GM21576 (cell line): ENCODE data around the gene NLGN1.

Experiments used
- ATAC-seq: cut with Tn5 transposase; IDR thresholded peaks from one replicate; pipeline ENCODE4 v1.9.1; 2021; ENCODE audit warnings: mild to moderate bottlenecking, moderate library complexity; ENCODE audit not compliant: unreplicated experiment

NLGN1 gene

DNA sequence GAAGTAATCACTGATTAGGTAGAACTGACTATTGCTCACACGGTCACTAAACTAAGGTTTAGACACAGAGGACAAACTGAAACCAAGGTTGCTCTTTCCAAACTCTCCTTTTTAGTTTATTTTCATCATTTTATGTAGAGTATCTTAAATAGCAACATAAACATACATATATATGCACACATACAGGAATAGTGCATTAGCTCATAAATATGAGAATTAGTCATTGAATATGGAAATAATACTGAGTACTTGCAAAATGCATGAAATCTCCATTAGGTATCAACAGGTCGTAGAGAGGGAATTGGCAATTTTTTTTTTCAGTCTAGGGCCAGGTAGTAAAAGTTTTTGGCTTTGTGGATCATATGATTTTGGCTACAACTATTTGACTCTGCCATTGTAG is 557.1 kb downstream of the NLGN1 start:
- no peak for ATAC-seq

DNA sequence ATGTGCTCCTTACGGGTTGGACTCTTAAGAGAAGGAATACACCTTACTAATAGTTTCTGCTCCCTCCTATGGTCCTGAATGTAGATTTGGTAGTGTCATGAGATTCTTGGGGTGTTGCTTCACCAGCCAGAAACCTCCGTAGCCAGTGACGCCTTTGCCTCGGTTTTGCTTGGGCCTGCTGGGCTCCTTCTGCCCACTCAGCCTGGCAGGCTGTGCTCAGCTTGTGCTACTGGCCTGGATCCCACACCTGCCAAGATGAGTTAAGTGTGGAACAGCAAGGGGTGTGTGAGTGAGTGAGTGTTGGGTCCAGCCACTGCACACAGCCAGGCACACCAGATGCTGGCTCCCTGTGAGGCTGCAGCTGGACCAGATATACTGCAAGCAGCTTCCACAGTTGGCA is 560.1 kb downstream of the NLGN1 start:
- ATAC-seq = no peak

DNA sequence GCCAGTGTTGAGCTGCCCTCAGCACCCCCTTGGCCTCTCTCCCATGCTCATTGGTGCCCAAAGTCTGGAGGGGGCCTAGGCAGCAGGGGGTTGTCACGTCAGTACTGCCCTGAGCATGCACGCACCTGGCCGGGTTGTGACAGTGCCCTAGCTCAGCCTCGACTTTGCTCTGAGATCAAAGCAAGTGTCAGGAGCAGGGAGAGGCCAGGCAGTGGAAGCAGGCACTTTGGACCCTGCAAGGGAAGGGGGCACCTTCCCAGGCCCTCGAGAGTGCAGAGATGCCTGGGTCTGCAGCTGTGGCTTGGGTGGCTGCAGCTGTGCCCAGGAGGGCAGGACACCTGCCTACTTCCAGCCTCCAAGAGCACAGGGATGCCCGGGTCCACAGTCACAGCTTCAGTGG is 561.3 kb downstream of the NLGN1 start:
- ATAC-seq = no peak

DNA sequence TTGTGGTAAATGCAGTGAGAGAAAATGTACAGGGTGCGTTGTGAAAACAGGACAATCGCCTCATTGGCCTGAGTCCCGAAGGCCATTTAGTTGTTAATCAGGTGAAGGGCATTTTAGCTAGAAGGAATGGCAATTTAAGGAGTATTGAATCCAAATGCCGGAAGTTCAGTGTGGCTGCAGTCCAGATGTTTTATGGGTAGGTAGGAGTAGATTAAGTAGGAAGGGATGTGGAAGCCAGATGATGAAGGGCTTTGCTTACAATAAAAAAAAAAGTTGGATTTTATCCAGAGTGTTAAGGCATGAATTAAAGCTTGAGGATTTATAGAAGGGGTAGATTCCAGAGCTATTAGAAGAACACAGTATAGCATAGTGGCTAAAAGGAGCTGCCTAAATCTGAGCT is 572.7 kb downstream of the NLGN1 start:
- no peak for ATAC-seq

DNA sequence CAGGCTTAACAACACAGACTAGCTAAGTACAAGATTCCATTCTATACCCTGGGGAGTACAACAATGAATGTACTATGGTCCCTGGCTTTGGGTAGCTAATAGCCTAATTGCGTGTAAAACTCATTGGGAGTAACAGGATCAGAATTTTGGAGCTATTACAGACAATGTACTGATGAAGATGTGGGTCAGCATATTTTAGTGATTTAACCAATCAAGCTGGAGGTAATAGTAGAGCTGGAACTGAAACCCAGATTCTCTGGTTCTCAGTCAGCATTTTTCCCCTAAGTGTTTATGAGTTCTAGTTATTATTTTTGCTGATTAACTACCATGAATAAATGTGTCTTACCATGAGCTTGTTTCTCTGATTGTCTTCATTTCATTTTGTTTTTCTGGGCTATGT is 578.7 kb downstream of the NLGN1 start:
- ATAC-seq = no peak

DNA sequence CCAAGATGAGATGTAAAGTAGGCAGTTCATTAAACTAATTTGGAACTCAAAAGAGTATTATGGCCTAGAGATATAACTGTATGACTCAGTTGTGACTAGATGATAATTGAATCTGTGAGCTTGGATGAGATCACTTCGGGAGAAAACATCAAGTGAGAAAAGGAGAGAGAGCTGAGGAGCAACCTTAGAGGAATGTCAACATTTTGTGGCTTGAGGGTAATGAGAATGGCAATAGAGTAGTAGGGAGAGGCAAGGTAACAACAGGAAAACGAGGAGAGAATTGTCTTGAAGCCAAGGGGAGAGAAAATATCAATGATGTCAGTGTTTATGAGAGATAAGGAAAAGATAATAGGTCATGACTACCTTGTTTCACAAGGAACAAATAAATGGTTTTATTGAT is 580.2 kb downstream of the NLGN1 start:
- ATAC-seq = no peak

DNA sequence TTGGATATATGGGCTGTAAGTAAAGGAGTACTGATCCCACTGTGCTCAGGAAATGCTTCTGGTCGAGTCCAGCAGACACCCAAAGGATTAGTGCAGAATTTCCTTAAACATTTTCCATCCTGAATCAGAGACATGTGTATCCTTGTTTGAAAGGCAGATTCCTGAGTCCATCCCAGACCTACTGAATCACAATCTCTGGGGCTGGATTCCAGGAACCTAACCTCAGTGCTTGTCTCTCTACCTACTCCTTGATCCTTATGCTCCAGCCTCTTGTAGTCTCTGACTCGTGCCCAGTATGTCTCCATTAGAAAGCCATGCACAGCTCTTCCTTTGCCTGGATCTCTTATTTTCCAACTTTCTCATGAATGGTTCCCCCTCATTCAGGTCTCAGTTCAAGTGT is 585.8 kb downstream of the NLGN1 start:
- ATAC-seq = no peak

DNA sequence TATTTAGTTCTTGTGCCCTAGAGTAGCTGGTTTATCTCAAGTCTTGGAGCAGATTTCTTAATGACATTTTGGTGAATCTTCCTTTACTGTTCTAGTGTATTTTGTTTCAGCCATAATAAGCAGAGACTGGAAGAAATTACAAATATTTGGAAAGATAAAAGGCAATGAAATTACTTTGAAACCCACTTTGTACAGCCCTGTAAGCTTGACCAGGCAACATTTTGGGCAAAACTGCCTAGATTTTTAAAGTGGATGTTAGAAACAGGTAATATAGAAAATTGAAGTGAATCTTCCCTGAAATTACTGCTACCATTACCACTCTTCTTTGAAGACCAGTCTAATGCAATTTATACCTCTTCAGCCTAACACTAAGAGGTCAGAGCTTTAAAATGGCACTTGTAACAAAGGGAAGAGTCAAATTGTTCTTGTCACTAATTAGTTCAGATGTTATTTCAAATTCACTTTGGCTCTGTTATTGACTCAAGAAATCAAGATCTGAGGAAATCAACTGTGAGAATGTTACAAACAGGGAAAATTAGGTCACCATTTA is 589.4 kb downstream of the NLGN1 start:
- ATAC-seq = no peak

DNA sequence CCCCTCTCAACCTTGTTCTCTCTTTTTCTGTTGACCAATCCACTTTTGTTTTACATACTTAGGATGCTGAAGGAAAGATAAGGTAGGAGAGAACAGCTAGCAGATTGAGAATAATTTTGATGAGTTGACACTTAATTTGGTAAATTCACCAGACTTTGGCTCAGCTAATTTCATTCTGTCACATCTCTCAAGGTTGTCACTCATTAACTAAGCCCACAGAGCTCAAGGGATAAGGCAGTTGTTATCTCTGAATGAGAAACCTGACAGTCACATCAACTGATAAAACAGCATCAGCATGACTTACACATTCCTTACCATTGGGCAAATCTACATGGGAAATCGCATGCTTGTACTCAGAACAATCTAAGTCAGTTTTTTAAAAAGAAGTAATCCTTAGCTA is 591.4 kb downstream of the NLGN1 start:
- ATAC-seq = no peak

DNA sequence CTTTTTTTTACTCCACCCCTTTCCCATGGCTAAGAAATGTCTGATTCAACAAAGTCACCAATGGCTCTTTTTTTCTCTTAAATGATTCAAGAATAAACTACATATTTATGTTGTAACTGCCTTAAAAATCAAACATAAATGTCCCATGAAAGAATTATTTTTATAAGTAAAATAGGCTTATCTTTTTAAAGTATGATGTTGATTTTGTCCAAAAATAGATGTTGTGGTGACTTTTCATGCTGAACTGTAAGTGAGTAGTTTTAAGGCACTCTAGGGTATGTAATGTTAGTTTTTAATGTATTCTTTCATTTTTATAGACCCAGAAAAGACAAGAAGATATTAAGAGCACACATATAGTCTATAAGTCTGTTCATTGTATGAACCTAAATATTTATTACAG is 594.9 kb downstream of the NLGN1 start:
- no peak for ATAC-seq

DNA sequence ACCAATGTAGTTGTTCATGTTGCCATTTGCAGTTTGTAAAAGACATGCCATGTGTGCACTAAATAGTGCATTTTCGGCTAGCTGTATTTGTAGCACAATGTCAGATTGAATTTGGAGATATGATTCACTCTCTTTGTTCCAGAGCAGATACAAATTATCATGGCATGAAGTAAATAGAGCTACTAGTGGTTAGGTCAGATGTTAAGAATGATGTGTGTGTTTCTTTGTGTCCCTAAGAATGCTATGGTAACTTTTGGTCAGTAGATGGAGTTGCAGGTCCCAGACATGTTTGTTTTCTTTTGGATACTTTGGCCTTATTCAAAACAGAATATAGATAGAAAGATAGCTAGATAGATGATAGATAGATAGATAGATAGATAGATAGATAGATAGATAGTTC is 595.8 kb downstream of the NLGN1 start:
- no peak for ATAC-seq

DNA sequence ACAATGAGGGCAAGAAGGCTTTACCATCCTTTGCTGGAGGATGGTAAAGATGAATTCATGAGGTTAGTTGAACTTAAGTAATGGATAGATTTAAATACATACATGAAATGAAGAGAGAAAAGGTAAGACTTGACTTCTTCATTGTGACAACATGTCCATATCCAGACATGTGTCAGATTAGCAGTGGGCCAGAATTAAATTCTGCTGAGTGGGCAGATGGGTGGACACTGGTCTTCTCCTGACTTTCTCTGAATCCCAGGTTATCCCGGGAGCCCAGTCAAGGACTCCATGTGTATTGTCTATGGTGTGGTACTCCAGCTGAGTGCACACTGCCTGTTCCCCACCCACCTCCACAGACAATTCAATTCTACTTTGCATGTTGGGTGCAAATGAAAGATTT is 603.1 kb downstream of the NLGN1 start:
- no peak for ATAC-seq

DNA sequence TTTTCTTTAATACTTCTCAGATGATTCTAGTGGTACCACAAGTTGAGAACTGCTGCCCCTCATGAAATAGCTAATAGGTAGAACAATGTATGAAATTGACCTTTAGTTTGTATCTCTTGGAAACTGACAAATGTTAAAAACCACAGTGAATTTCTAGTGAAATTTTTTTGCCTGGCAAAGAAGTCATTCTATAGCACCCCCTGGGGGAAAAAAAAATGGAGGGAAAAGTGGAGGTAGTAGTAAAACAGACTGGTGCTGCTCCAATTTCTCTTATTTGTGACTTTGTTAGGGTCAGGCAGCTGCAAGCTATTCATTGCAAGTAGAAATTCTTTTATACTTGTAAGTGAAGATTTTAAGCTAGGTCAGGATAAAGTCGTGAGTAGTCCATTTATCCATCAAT is 605.0 kb downstream of the NLGN1 start:
- ATAC-seq = no peak

DNA sequence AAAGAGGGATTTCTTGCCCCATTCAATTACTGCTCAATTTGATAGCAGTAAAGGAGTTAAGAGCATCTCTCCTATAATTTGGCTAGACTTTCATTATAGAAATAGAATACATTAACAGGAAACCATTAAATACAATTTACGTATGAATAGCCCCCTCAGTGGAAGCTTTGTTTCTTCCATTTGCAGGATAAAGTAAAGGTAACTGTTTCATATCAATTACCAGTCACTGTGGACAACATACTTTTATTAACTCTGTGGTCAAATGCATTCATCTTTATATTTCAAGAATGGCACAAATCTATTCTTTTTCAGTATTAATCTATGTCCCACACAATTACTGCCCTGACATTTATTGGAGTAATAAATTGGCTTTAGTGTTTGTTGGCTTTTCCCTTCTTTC is 613.4 kb downstream of the NLGN1 start:
- no peak for ATAC-seq

DNA sequence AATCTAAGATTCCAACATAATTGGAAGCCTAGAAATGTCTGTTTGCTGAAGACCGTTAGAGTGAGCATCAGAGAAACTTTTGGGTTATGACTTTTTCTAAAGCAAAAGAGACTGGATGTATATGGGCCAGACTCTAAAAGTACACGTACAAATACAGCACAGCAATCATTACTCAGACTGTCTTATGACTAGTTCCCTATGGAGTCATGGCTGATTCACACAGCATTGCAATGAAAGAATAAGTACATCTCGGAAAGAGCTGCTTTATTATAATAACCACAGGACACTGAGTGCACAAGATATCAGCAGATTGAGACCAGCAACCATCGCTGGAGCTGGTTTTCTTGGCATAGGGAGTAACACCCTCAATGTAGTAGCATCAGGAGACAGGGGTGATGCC is 618.6 kb downstream of the NLGN1 start:
- ATAC-seq = no peak

DNA sequence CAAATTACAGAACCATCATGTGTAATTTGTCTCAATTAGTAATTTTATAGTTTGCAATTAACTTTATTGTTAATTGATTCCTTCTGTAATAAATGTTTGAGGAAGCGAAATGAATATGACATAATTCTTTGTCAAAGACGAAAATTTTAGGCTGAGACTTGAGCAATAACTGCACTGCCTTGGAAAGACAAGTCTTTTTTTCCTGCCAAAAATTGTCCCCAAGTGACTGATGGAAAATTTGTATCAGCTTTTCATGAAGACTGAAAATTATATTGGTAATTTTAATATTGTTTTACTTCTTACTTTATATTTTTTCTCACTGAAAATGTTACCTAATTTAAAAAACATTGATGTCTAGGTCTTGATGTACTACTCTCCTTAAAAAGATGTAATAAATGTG is 622.6 kb downstream of the NLGN1 start:
- ATAC-seq = no peak

DNA sequence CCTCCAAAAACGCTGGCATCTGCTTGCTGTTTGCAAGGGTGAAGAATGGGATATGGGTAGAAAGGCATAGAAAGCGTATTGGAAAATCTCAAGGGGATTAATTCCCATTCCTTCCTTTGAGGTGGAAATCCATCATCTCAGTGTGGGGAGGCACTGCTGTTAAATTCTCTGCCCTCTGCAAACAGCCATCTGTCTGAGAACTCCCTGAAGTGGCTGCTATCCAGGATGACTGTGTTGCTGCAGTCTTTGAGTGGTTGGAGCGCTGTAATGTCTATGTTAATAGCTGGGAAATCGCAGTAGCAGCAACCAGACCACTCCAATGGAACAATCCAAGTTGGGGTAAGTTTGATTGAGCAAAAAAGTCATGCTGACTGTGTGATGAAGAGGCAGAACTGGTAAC is 625.9 kb downstream of the NLGN1 start:
- ATAC-seq = no peak

DNA sequence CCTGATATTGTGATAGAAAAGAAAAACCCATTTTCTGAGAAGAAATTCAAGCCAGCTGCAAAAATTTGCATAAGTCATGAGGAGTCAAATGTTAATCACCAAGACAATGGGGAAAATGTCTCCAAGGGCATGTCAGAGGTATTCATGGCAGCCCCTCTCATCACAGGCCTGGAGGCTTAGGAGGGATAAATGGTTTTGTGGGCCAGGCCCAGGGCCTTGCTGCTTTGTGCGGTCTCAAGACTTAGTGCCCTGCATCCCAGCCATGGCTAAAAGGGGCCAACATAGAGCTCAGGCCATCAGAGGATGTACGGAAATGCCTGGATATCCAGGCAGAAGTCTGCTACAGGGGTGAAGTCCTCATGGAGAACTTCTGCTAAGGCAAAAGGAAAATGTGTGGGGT is 631.1 kb downstream of the NLGN1 start:
- no peak for ATAC-seq

DNA sequence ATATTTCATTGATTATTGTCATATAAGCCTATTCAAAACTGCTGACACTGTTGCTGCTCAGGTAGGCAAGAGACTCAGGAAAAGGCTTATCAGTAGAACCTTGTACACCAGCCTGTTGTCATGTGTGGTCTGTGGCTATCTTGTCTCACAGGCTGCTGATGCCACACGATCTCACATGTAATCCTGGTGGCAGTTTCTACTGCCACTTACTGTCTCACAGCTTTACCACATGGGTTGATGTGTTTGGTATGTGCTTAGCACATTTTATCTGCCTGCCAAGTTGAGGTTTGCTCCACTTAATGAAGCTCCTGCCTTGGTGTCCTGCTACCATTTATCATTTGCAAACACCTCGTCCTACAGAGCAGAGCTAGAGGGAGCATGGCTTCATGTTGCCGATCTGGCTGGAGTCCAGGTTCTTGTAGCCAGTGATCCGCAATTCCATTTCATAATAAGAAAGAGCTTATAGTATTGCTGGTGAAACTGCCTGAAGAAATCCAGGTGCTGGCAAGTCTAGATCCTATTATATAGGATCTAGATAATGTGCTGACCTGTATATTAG is 637.9 kb downstream of the NLGN1 start:
- ATAC-seq = no peak

DNA sequence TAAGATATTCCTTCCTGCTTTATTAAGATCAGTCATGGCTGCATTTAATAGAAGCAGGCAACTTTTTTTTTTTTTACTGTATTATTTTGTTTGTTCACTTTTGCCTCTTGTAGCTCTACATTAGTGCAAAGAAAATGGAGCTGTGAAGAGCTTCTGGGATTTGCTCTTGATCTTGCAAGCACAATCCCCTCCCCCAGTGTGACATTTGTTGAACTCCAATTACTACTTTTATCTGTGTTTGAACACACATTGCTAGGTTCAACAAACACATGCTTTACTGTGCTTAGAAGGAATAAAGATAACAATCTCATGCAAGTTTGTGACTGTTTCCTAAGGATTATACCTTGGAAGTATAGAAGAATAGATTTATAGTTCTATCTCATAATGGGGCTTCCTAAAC is 648.8 kb downstream of the NLGN1 start:
- no peak for ATAC-seq

DNA sequence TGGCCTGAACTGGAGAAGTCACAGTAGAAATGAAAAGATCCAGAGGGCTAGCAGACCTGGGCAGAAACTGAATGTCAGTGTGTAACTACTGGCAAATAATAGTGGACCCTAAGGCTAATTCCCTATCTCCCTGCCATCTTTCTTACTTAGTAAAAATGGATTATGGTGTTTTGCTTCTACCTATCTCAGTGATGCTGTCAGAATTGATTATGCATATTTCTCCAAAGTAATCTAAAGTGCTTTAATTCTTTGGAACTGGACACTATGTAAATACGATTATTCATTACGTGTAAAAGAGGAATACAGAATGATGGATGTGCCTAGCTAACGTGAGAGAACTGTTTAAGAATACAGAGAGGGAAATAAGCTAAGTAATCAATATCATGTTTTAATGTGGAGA is 651.9 kb downstream of the NLGN1 start:
- ATAC-seq = no peak

DNA sequence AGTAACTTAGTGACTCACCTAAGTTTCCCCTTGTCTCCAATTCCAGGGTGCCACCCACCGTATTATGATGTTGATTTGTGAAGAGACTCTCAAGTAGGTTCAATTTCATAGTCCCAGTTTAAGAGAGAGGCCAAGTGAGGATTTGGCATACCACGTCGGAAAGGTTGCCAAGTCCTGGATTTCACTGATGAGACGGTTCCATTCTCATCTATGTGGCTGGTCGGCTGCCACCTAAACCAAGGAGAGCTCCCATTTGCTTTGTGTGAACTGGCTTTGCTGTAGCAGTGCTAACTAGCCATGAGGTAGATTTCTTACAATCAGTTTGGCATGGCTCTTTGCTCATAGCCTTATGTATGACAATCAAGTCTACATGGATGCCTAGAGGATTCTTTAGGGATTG is 653.6 kb downstream of the NLGN1 start:
- ATAC-seq = no peak

DNA sequence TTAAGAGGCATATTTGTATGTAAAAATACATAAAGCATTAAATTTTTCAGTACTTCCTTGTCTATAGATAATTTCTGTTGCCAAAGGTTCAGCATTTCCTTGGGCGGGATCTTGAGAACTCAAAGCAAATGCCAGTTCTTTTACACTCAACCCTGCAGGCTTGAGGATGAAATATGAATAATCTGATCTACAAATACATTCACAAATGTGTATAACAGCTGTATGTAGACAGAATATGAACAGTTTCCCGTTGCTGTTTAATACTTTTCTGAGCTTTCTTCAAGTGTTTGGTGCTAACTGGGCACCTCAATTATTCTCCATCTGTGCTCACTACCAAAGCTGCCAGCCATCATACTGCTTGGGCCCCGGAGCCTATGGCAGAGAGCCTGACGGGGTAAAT is 661.3 kb downstream of the NLGN1 start:
- no peak for ATAC-seq

DNA sequence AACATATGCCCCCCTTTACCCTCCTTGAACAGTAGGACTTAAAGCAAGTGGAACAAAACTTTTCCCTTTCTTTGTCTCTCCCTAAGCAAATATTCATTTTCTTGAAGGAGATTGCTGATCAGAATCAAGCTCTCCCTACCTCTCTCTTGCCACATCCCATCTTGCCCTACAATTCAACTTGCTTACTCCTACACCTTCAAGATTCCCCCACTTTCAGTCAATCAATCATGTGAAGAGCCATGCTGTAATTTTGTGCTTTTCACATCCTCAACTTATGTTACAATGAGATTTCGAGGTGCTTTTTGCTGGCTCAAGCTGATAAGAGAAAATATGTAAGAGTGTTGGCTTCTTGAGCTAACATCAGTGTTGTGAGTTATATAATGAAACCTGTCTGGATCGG is 662.9 kb downstream of the NLGN1 start:
- ATAC-seq = no peak
